ENCODE results near the gene BMAL1.
A peak's percentile ranks its signal among the peaks of the same experiment; 100 is the strongest.

Gene BMAL1

GRCh38 chr11:13338427-13339069, 61.0 kb downstream of the BMAL1 start:
- FAIRE-seq (peak; percentile 44), DNase-seq (ENCODE audit: insufficient read length, low spot score) (peak; percentile 26)

GRCh38 chr11:13339195-13340153, 61.9 kb downstream of the BMAL1 start:
- DNase-seq (ENCODE audit: insufficient read length, low spot score) (peak; percentile 72), FAIRE-seq (peak; percentile 26)

GRCh38 chr11:13341026-13341425, 63.4 kb downstream of the BMAL1 start:
- DNase-seq (ENCODE audit: insufficient read length, low spot score), result no peak
- FAIRE-seq, result no peak

- FAIRE-seq (no peak), DNase-seq (ENCODE audit: insufficient read length, low spot score) (no peak)
These were observed 65.5 kb downstream of the BMAL1 start for GRCh38 chr11:13343067-13343466.

DNA sequence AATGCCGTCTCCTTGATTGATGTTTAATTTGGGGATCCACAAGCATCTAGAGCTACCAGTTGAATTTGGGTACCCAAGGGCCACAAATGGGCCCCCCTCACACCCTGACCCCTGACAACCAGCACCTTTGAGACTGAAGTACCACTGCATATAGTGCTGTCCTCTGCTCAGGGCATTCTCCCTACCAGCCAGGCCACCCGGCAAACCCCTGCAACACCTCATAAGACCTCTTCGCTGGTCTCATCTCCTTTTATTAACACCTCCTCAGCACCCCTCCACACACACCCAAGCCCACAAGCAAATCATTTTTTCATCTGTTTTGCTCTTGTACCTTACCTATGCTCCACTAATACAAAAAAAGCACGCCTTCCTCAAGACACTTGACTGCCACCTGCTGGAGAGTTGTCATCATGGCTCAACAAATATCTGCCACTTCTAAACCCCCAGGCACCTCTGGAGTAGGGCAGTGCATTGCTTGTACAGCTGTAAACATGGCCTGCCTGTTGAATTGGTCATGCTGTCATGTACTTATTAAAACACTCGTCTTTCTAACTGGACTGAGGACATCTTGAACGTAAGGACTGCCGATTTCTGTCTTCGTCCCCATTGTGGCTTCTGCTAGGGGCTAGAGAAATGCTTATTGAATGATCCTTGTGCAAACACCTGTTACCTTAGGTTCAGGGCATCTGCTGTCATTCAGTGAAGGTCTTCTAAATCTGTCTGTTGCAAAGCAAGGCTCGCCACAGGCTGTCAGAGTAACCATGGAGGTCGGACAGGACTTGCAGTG, 66.5 kb downstream of the BMAL1 start:
- no peak for FAIRE-seq
- peak; percentile 67 for DNase-seq (ENCODE audit: insufficient read length, low spot score)

GRCh38 chr11:13344818-13345217, 67.2 kb downstream of the BMAL1 start:
- no peak for FAIRE-seq

DNA sequence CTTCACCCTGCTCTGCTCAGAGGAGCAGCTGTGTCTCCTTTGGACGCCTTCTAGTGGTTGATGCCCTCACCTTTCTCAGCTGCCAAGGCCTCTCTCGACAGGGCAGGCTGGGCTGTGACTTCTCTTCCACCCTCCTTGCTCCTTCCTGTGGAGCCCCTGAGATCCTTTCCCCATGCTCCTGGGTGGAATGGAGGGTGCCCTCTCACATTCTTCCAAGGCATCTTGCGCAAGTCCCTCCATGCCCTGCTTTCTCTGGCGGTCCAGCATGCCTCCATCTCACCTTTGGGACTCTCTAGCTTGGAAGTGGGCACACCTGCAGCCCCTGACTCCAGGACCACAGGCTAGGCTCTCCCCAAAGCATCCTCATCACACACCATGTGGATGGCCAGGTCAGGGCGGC, 68.9 kb downstream of the BMAL1 start:
- FAIRE-seq, result no peak
- no peak for DNase-seq (ENCODE audit: insufficient read length, low spot score)

More at GRCh38 chr11:13344818-13345217, 67.2 kb downstream of the BMAL1 start:
- no peak for DNase-seq (ENCODE audit: insufficient read length, low spot score)

DNA sequence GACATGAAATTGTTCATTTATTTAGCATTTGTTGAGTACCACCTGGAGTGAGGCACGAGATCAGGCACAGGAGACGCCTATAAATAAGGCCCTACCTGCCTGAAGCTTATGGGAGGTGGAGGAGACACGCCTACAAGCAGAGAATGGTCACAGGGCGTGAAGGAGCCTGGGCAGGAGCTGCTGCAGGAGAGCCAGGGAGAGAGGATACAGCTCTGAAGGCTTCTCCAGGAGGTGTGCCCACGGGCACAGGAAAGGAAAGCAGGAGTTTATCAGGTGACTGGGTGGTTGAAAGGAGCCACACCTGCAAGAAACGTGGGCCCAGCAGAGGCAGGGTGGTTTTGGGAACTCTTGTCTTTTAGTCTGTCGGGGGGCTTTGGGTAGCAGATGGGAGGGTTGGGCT, 70.3 kb downstream of the BMAL1 start:
- DNase-seq (ENCODE audit: insufficient read length, low spot score) (no peak), FAIRE-seq (no peak)

DNA sequence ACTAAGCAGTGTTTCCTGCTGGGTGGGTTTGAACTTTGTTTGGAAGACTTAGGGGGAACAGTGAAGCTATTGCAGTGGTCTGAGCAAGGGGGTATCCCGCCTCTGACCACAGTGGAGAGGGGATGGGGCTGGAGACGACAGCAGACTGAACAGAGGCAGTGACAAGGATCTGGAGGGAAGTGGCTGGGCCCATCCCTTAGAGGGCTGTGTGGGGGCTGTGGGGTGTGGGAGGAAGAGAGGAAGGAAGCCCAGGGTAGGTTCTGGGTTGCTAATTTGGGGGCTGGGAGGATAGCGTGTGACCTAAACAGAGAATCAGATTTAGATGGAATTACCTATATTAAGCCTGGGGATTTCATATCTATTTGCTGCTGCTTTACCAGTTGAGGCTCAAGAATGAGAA, 70.7 kb downstream of the BMAL1 start:
- FAIRE-seq (no peak), DNase-seq (ENCODE audit: insufficient read length, low spot score) (no peak)

DNA sequence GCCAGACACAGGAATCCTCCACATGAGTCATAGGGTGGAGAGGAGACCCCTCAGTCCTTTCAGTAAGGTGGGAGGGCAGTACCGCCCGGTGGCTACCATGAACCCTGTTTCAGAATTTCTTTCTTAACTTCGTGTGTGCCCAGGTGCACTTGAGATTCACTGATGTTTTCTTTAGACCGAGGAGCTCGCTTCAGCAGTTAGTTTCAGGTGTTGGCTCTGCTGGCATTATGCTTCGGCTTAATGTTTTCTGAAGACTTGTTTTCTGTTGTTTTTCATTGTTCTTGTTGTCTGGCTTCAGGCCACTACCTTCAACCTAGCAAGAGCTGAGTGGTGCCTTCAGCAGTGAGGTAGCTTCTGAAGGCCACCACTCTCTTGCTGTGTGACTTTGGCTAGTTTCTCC, 71.5 kb downstream of the BMAL1 start:
- FAIRE-seq (no peak), DNase-seq (ENCODE audit: insufficient read length, low spot score) (no peak)

GRCh38 chr11:13349581-13349980, 72.0 kb downstream of the BMAL1 start:
- DNase-seq (ENCODE audit: insufficient read length, low spot score), result no peak

DNA sequence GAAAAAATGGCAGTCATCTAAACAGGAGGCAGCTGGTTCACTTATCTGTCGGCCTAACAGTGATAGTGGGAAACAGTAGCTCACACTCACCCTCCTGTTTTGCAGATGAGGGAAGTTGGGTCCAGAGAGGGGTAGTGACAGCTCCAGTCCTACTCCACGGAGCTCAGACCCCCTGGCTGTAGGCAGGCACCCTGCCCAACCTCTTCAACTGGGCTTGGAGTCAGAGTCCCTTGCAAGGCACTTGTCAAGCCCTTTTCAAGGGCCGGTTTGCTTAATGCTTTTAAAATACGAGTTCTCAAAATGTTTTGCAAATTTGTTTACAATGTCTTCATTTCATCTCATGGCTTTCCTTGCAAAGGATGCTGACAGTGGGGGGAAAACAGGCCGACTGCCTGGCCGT, 75.1 kb downstream of the BMAL1 start:
- DNase-seq (ENCODE audit: insufficient read length, low spot score) (no peak), FAIRE-seq (no peak)

More at GRCh38 chr11:13349581-13349980, 72.0 kb downstream of the BMAL1 start:
- no peak for FAIRE-seq

- FAIRE-seq (no peak), DNase-seq (ENCODE audit: insufficient read length, low spot score) (peak; percentile 35)
These were observed 76.7 kb downstream of the BMAL1 start for GRCh38 chr11:13354335-13354734.

- no peak for DNase-seq (ENCODE audit: insufficient read length, low spot score)
These were observed 77.6 kb downstream of the BMAL1 start for GRCh38 chr11:13355191-13355590.

DNA sequence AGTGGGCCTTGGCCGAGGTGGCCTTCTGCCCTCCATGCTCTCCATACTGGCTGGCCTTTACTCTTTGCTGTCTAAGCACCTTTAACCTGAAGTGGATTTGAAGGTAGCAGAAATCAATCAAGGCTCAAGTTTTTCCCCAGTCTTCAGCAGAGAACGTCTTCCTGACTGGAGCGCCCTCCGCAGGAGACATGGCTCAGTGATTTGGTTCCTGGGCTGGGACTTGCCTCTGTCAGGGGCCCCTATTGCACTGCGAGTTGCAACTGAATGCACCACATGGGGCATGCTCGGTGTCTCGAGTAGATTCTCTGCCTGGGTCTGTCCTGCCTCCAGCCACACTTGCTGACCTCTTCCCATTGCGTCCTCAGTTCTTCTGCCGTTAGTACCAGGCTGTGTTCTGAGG, 79.6 kb downstream of the BMAL1 start:
- no peak for FAIRE-seq
- DNase-seq (ENCODE audit: insufficient read length, low spot score), result no peak

More at GRCh38 chr11:13355191-13355590, 77.6 kb downstream of the BMAL1 start:
- FAIRE-seq, result no peak

DNA sequence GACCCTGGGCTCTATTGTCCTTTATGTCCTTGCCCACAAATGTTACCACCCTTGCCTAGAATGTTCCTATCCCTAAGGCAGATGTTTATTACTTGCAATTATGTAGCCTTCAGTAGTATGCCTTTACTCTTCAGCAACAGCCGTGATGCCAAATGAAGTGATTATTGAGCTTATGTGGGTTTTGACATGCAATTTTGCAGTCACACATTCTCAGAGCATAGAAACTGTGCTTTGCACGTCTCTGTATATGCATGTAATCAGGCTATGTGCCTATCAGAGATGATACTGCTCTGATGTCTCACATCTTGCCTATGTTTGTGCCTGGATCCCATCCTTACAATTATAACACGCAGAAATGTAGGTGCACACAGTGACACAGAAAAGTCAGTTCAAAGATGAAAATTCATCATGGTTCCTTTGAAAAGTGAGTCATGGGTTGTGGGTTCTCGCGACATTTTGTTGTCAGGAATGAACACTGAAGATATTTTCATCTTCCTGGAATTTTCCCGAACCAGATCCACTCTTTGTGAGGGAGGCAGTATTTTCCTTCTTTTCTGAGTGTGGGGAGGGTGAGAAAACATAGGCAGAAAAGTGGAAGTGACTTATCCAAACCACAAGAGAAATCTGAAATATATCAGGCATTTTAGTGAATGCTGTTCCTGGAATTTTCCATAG, 81.1 kb downstream of the BMAL1 start:
- no peak for FAIRE-seq

GRCh38 chr11:13362596-13363109, 85.1 kb downstream of the BMAL1 start:
- DNase-seq (ENCODE audit: insufficient read length, low spot score), result no peak
- FAIRE-seq, result no peak

More for the DNA sequence above, 81.1 kb downstream of the BMAL1 start:
- DNase-seq (ENCODE audit: insufficient read length, low spot score), result no peak

- no peak for DNase-seq (ENCODE audit: insufficient read length, low spot score)
- FAIRE-seq, result no peak
These were observed 86.8 kb downstream of the BMAL1 start for GRCh38 chr11:13364388-13364787.

DNA sequence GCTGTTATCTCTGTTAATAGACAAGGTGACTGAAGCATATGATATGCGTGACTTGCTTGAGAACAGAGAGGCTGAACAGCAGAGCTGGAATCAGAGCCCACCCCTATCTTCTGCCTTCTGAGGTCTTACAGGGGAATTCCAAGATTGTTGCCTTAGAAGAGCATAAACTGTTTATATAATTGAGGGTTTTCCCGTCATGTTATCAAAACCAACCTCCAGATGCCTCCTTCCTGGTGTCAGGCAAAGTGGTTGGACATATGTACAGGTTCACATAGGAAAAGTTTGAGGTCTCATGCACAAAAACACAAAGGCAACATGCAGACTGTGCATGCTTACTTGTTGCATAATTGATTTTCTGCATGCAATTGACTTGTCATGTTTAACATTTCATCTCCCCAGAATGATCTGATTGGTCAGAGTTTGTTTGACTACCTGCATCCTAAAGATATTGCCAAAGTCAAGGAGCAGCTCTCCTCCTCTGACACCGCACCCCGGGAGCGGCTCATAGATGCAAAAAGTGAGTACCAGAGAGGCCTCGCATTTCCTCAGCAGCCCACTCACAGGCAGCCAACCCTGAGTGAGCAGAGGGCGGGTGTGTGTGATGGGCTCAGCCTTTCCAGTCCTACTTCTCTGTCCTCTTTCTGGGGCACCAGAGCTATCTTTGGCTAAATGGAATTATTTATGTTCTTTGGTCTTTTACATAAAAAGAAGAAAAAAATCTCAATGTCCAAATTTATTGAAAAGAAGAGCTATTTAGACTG, 88.9 kb downstream of the BMAL1 start:
- no peak for DNase-seq (ENCODE audit: insufficient read length, low spot score)
- no peak for FAIRE-seq

Data from HTR-8/SVneo (cell line).